Fibroblast of lung (primary cell): ENCODE measurements around the gene ILRUN.

Experiments used
- CTCF ChIP-seq, 2 donors: IDR thresholded peaks in 1 of 2; conservative IDR thresholded peaks in 1 of 2; 1 replicate in 1 of 2; 2 replicates in 1 of 2; pipeline ENCODE4 v1.5.1; 2011 to 2012; ENCODE audit warnings: low read length in 2 of 2, control low read depth in 1 of 2, inconsistent platforms in 1 of 2, low read depth in 1 of 2, mild to moderate bottlenecking in 1 of 2
- EZH2 ChIP-seq: IDR thresholded peaks from 2 replicates; pipeline ENCODE4 v1.5.1; 2012; ENCODE audit warnings: low read length, control low read depth, mild to moderate bottlenecking; ENCODE audit errors: missing control alignments

- no peak for TF ChIP-seq CTCF (conservative IDR thresholded peaks at IDR 0.05 in 1 of 2, IDR thresholded peaks at IDR 0.05 in 1 of 2; ENCODE audit: low read depth in 1 of 2, low read length in 2 of 2)
- TF ChIP-seq EZH2: no peak
Measured at GRCh38 chr6:34650823-34651222, 45.7 kb downstream of the ILRUN start.
